Omental fat pad (tissue), 4 donors: ENCODE measurements around the gene LSG1. TPM values are rescaled to one million over a fixed set of nuclear protein-coding genes. Genes with fewer than 3 reads are reported as not detected.

Experiments
- ATAC-seq: fragments of 150-250 bp; one replicate; pipeline ENCODE4 v1.9.1; 2016; ENCODE audit warnings: mild to moderate bottlenecking, moderate library complexity; ENCODE audit not compliant: low FRiP score
- DNase-seq: peaks from one replicate; pipeline ENCODE4 v3.0.0-alpha.2; 2019; ENCODE audit warnings: low spot score
- CTCF ChIP-seq, 3 donors: fragments of 450-650 bp; IDR thresholded peaks; one replicate each; pipeline ENCODE4 v1.5.1; 2016 to 2017; ENCODE audit warnings: antibody characterized with exemption in 3 of 3, mild to moderate bottlenecking in 3 of 3, moderate library complexity in 2 of 3
- total RNA-seq, 4 donors: library from RNA; depleted of rRNA; stranded (reverse); fragments of >200 nt; gene quantifications; one replicate each; pipeline ENCODE4 v1.1.0, GENCODE V29; 2016

LSG1 gene
- 10 to 100 TPM; 34.4 to 82.5 (median 35.2) TPM for total RNA-seq

GRCh38 chr3:194671900-194672808 lies at the start of gene LSG1:
LSG1 (minus strand) TSS chr3:194672191; CDS start chr3:194672162, 29 bp downstream.
- ATAC-seq (peak; percentile 90), DNase-seq (peak; percentile 79)
- TF ChIP-seq CTCF (IDR thresholded peaks at IDR 0.05) = no peak

GRCh38 chr3:194720048-194720447 lies 48.1 kb upstream of the LSG1 start:
- ATAC-seq (no peak), DNase-seq (no peak)
- no peak for TF ChIP-seq CTCF (IDR thresholded peaks at IDR 0.05)

GRCh38 chr3:194718079-194718478 lies 46.1 kb upstream of the LSG1 start:
- ATAC-seq (no peak), DNase-seq (no peak)
- TF ChIP-seq CTCF (IDR thresholded peaks at IDR 0.05) = no peak

- no peak for ATAC-seq
- no peak for TF ChIP-seq CTCF (IDR thresholded peaks at IDR 0.05)
- no peak for DNase-seq
These were observed 43.2 kb upstream of the LSG1 start for GRCh38 chr3:194715022-194715800.

GRCh38 chr3:194714564-194714963 lies 42.6 kb upstream of the LSG1 start:
- DNase-seq (no peak), ATAC-seq (no peak)
- no peak for TF ChIP-seq CTCF (IDR thresholded peaks at IDR 0.05)

- no peak for DNase-seq
- no peak for ATAC-seq
- no peak for TF ChIP-seq CTCF (IDR thresholded peaks at IDR 0.05)
These were observed 42.1 kb upstream of the LSG1 start for GRCh38 chr3:194714137-194714455.
